Right renal pelvis (tissue), 4 donors: ENCODE results near the gene CEMIP. TPM values are rescaled to one million over a fixed set of nuclear protein-coding genes. Genes with fewer than 3 reads are reported as not detected.
"Not testable (repeated sequence)": the region's sequence is repeated elsewhere in the genome, so short reads cannot be mapped to it uniquely, and the experiment has no call there.

ENCODE experiments used
- DNase-seq, 4 donors: peaks; one replicate each; pipeline ENCODE4 v3.0.0-alpha.2; 2013; ENCODE audit warnings: low read depth in 4 of 4, low spot score in 3 of 4, missing footprints in 1 of 4
- polyA plus RNA-seq, 4 donors: library from polyadenylated mRNA; unstranded; fragments of 120-200 nt; gene quantifications; one replicate each; pipeline ENCODE4 v1.2.1, GENCODE V29; 2013; ENCODE audit not compliant: insufficient read length in 4 of 4

Gene CEMIP
- polyA plus RNA-seq, 4 donors = 1.6 to 4.0 (median 3.0) TPM

GRCh38 chr15:80940851-80941250 lies 161.7 kb downstream of the CEMIP start:
- DNase-seq = no peak

DNA sequence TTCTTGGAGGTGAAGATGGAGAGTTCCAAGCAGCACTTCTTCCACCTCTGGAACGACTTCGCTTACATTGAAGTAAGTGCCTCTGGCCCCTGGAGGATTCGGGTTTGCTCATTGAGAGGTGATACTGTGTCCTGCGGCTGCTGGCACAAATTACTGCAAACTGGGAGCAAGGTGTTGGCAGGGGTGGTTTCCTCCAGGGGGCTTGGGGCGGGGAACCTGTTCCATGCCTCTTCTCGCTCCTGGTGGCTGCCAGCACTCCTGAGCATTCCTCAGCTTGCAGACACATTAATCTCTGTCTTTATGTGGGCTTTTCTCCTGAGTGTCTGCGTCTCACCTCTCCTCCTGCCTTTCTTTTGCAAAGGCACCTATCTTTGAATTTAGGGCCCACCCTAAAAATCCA lies 163.1 kb downstream of the CEMIP start:
- DNase-seq = no peak

GRCh38 chr15:80942746-80943565 lies 163.8 kb downstream of the CEMIP start:
- DNase-seq = no peak

DNA sequence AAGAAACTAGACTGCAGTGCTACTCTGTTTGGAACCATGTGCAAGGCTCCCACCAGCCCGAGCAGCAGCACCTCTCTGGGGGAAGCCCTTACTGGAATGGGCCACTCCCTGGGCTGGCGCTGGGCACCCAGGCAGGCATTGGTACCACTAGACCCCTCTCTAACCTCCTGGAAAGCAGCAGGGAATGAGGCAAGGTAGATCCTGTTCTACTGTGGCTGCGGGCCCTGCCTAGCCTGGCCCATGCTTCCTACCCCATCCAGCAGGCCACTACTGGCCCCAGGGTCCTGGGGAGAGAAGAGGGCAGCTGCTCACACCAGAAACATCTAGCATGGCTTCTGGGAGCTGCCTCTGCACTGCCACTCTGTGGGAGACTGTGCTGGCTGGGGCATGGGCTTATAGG lies 165.6 kb downstream of the CEMIP start:
- DNase-seq = no peak

DNA sequence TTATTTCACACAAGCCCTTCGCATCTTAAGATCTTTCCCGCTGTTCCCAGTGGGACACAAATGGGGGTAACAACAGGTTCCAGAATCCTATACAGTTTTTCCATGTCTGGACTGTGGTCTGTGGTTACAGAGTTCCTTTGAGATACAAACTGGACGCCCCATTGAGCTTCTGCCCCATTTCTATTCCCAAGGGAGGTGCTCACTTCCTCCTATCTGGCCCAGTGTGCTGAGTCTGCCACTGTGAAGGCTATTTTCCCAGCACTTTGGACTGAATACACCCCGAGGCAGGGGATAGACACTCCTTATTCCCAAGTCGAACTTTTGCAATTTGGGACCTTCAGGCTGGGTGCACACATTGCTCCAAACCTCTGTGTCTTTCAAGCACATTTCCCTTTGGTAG lies 166.4 kb downstream of the CEMIP start:
- DNase-seq = no peak

DNA sequence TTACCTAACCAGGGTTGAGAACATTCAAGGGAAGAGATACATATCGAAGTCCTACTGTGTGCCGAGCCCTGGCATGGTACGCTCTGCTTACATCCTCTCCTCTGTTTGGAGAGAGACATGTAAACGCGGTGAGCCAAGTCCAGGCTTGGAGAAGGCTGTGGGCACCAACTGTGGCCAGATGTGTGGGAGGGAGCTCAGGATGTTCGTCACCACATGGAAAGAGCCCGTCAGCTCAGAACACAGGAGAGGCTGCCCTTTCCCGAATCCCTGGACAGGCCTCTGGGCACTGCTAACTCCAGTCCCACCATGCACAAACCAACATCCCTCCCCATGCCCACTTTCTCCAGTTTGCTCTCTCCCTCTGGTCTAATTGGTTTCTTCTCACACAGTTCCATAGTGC lies 167.4 kb downstream of the CEMIP start:
- no peak for DNase-seq

GRCh38 chr15:80948651-80949292 lies 169.6 kb downstream of the CEMIP start:
- no peak for DNase-seq

DNA sequence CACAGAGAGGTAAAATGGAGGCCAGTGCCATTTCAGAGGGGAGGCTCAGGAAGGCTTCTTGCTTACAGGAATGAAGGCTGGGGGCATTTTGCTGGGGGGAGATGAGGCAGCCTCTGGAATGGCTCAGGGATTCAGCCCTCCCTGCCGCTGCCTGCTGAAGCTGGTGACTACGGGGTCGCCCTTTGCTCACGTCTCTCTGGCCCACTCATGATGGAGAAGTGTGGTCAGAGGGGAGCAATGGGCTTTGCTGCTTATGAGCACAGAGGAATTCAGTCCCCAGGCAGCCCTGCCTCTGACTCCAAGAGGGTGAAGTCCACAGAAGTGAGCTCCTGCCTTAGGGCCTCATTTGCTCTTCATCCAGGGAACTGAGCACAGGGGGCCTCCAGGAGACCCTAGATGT lies 170.6 kb downstream of the CEMIP start:
- DNase-seq = no peak

DNA sequence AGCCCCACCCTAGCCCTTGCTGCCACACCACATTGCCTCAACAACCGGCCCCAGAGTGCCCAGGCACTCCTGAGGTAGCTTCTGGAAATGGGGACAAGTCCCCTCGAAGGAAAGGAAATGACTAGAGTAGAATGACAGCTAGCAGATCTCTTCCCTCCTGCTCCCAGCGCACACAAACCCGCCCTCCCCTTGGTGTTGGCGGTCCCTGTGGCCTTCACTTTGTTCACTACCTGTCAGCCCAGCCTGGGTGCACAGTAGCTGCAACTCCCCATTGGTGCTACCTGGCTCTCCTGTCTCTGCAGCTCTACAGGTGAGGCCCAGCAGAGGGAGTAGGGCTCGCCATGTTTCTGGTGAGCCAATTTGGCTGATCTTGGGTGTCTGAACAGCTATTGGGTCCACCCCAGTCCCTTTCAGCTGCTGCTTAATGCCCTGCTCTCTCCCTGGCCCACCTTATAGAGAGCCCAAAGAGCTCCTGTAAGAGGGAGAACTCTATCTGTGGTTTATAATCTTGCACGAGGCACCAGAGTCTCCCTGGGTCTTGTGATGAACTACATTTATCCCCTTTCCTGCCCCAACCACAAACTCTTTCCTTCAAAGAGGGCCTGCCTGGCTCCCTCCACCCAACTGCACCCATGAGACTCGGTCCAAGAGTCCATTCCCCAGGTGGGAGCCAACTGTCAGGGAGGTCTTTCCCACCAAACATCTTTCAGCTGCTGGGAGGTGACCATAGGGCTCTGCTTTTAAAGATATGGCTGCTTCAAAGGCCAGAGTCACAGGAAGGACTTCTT lies 171.3 kb downstream of the CEMIP start:
- no peak for DNase-seq

DNA sequence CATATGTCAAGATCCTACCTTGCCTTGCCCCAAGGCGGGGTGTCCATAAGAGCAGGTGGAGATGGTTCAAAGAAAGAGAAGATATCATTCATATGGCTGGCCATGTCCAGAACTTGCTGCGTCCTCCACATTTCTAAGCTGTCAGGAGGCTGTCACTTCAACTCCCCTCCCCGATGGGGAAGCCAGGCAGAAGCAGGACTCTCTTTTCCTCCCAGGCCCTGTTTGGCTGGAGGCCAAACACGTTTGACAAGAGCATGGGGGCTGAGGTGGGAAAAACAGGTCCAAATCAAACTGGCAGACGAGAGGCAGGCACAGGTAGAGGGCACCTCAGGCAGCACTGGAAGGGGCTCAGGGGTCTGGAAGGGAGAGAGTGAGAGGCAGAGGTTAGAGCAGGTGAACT lies 172.8 kb downstream of the CEMIP start:
- no peak for DNase-seq

DNA sequence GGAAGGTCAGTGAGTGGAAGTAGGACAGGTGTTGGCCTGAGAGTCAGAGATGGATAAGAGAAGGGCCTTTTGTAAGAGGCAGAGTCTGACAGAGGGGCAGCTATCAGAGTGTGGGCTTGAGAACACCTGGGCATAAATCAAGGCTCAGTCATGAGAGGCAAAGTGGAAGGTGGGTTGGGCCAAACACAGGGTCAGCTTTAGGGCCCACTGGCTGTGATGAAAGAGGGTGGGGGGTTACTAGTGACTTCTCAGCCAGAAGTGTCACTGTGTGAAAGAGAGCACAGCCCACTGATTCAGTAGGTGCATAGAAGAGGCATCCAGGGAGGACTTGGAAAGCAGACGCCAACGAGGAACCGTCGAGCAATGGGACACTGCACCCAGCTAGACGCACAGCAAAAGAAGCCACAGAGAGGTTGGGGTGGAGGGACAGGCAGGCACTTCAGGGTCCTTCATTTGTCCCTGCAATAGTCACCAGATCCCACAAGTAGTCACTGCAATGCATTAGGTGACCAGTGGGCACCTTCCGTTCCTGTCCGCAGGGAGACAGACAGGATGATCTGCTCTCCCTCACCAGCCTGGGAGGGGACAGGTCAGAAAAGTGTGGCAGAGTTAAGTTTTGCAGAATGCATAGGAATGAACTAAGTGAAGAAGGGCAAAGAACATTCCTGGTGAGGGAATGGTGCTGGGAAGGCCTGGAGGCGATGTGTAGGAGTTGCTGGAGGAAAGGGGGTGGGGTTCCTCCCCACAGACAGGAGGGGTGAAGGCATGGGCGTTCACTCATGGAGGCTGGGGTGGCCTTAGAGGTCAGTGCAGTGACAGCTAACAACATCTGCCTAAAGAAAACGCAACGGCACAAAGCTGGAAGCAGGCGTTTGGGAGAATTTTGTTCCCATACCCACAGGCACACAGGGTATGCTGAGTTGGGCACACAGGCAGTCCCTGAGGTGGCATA lies 174.1 kb downstream of the CEMIP start:
- DNase-seq = no peak

GRCh38 chr15:80953953-80954778 lies 175.0 kb downstream of the CEMIP start:
- no peak for DNase-seq

GRCh38 chr15:80955571-80956452 lies 176.6 kb downstream of the CEMIP start:
- DNase-seq = not testable (repeated sequence)

GRCh38 chr15:80957556-80957955 lies 178.4 kb downstream of the CEMIP start:
- DNase-seq = no peak

DNA sequence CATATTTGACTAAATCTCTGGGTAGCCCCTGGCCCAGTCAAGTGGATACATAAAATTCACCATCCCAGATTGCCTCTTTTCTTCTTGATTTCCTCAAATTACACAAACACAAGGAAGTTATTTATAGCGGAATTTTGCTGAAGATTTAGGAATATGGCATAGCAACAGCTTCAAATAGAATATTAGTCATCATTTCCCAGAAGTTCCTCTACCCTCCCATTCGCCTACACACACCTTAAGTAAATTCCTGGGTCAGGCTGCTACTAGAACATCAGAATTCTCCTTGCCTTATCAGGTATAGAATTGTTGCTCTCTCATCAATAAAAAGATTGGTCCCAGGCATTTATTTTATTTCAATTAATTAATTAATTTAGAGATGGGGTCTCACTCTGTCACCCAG lies 178.8 kb downstream of the CEMIP start:
- no peak for DNase-seq

GRCh38 chr15:80958818-80959495 lies 179.8 kb downstream of the CEMIP start:
- DNase-seq = no peak

GRCh38 chr15:80965454-80965853 lies 186.3 kb downstream of the CEMIP start:
- not testable (repeated sequence) for DNase-seq
